Breast epithelium (tissue), 3 donors: ENCODE results near the gene RBM4.

Experiments
- POLR2A ChIP-seq: fragments of 450-650 bp; IDR thresholded peaks from one replicate; pipeline ENCODE4 v1.6.1; 2016; ENCODE audit warnings: antibody characterized with exemption, mild to moderate bottlenecking, moderate library complexity
- POLR2AphosphoS5 ChIP-seq, 3 donors: sonication (generic); formaldehyde crosslinking; IDR thresholded peaks; one replicate each; pipeline ENCODE4 v1.6.1; 2017; ENCODE audit warnings: antibody characterized with exemption in 3 of 3
- TF ChIP-seq, protein P1 (sequence below), 3 donors: fragments of 450-650 bp; IDR thresholded peaks; one replicate each; pipeline ENCODE4 v1.5.1; 2016 to 2017; ENCODE audit warnings: antibody characterized with exemption in 3 of 3, mild to moderate bottlenecking in 3 of 3, moderate library complexity in 3 of 3

DNA sequence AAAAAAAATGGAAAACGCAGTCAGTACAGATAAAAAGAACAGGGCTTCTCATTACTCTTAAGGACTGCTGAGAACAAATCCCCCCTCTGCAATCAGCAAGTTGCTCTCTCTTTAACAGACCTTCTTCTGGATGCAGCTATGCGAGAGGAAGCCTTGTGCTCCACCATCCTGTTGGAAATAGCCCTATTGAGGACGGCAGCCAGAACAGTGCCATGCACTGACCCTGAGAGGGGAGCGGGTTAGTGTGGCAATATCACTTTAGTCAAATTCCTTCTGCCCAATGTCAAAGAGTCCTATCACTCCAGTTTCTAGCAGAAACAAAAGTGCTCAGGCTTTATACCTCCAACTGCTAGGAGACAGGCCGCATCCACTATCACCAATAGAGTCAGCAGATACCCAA lies 32.3 kb downstream of the RBM4 start:
- TF ChIP-seq, protein P1, sequence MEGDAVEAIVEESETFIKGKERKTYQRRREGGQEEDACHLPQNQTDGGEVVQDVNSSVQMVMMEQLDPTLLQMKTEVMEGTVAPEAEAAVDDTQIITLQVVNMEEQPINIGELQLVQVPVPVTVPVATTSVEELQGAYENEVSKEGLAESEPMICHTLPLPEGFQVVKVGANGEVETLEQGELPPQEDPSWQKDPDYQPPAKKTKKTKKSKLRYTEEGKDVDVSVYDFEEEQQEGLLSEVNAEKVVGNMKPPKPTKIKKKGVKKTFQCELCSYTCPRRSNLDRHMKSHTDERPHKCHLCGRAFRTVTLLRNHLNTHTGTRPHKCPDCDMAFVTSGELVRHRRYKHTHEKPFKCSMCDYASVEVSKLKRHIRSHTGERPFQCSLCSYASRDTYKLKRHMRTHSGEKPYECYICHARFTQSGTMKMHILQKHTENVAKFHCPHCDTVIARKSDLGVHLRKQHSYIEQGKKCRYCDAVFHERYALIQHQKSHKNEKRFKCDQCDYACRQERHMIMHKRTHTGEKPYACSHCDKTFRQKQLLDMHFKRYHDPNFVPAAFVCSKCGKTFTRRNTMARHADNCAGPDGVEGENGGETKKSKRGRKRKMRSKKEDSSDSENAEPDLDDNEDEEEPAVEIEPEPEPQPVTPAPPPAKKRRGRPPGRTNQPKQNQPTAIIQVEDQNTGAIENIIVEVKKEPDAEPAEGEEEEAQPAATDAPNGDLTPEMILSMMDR (IDR thresholded peaks at IDR 0.05) = no peak
- TF ChIP-seq POLR2AphosphoS5 (IDR thresholded peaks at IDR 0.05) (no peak), POLR2A (no peak)
